ENCODE results near the gene EIF1B.

GRCh38 chr3:40325465-40325864, 16.0 kb downstream of the EIF1B start:
- no peak for TF ChIP-seq CTCF (IDR thresholded peaks at IDR 0.05)
- no peak for TF ChIP-seq POLR2A (IDR thresholded peaks at IDR 0.05)

Data from upper lobe of left lung (tissue), 4 donors.